Fibroblast of lung (primary cell): Measurements from ENCODE around the gene LNX2.

Experiments used
- CTCF ChIP-seq, 2 donors: IDR thresholded peaks in 1 of 2; conservative IDR thresholded peaks in 1 of 2; 1 replicate in 1 of 2; 2 replicates in 1 of 2; pipeline ENCODE4 v1.5.1; 2011 to 2012; ENCODE audit warnings: low read length in 2 of 2, control low read depth in 1 of 2, inconsistent platforms in 1 of 2, low read depth in 1 of 2, mild to moderate bottlenecking in 1 of 2
- EZH2 ChIP-seq: IDR thresholded peaks from 2 replicates; pipeline ENCODE4 v1.5.1; 2012; ENCODE audit warnings: low read length, control low read depth, mild to moderate bottlenecking; ENCODE audit errors: missing control alignments

GRCh38 chr13:27533155-27533643, 87.1 kb downstream of the LNX2 start:
- TF ChIP-seq CTCF (conservative IDR thresholded peaks at IDR 0.05 in 1 of 2, IDR thresholded peaks at IDR 0.05 in 1 of 2; ENCODE audit: low read depth in 1 of 2, low read length in 2 of 2) (peak; percentile 92 to 97), EZH2 (no peak)
